ENCODE results near the gene ANKDD1A. TPM values are rescaled to one million over a fixed set of nuclear protein-coding genes. Genes with fewer than 3 reads are reported as not detected.

The ANKDD1A gene
- total RNA-seq, 1 experiment from 2014 or later, result 2.3 TPM

DNA sequence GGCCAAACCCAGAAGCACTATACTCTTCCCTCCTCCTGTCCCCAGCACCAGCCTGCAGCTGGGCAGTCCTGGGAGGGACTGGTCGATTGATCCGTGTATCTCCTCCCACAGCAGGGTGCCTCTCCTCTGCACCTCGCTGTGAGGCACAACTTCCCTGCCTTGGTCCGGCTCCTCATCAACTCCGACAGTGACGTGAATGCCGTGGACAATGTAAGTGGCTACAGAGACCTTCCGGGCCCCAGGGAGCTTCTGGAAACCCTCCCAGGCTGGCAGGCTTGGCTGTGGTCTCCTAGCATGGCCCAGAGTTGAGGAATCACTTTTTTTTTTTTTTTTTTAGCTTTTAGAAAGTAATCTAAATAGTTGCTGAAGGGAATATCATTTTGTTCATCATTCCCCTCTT, 30.7 kb downstream of the ANKDD1A start:
- intact Hi-C loops (cut with micrococcal nuclease; ENCODE audit: unreplicated experiment), result no loop called here
- TF ChIP-seq CTCF (conservative IDR thresholded peaks at IDR 0.05; ENCODE audit: low read depth, low read length) (no peak), EZH2 (IDR thresholded peaks at IDR 0.05; ENCODE audit: borderline replicate concordance, low read depth, low read length, poor library complexity, severe bottlenecking) (no peak)
- no peaks in the 10 kb centered on the region for H3K9me3 ChIP-seq (ENCODE audit: low read depth, low read length, poor library complexity, severe bottlenecking)
- no TSS peak for BruUV-seq (replicated peaks)
- ChIA-PET POLR2A (ENCODE audit: low non-redundant PET) (interaction anchor here (0.6 kb wide), 1 partner anchor 22 kb away, joined by 6 read pairs; no protein-coding TSS in a partner anchor), CTCF (no interaction called here)
- no peaks in the 10 kb centered on the region for H3K36me3 ChIP-seq (ENCODE audit: insufficient read depth, low read length, poor library complexity, severe bottlenecking)
- H3K4me1 ChIP-seq (ENCODE audit: insufficient read depth, low read length, poor library complexity, severe bottlenecking), result no peaks in the 10 kb centered on the region
- H3K27me3 ChIP-seq (replicated peaks; ENCODE audit: insufficient read depth, low read depth, low read length, poor library complexity), result no peaks in the 10 kb centered on the region
- H3K4me3 ChIP-seq (ENCODE audit: low read depth, low read length, poor library complexity, severe bottlenecking), result no peak overlapping the region
- DNase-seq (ENCODE audit: low spot score), result no peak
- no peak overlapping the region for H3K27ac ChIP-seq (ENCODE audit: low read depth, low read length, poor library complexity, severe bottlenecking)

GRCh38 chr15:64943512-64944225, 32.0 kb downstream of the ANKDD1A start:
- Histone ChIP-seq H3K9me3 (ENCODE audit: low read depth, low read length, poor library complexity, severe bottlenecking) (no peaks in the 10 kb centered on the region), H3K4me1 (ENCODE audit: insufficient read depth, low read length, poor library complexity, severe bottlenecking) (no peaks in the 10 kb centered on the region), H3K36me3 (ENCODE audit: insufficient read depth, low read length, poor library complexity, severe bottlenecking) (no peaks in the 10 kb centered on the region), H3K27ac (ENCODE audit: low read depth, low read length, poor library complexity, severe bottlenecking) (no peak overlapping the region), H3K4me3 (ENCODE audit: low read depth, low read length, poor library complexity, severe bottlenecking) (no peak overlapping the region), H3K27me3 (replicated peaks; ENCODE audit: insufficient read depth, low read depth, low read length, poor library complexity) (no peaks in the 10 kb centered on the region)
- intact Hi-C loops (cut with micrococcal nuclease; ENCODE audit: unreplicated experiment), result no loop called here
- ChIA-PET POLR2A (ENCODE audit: low non-redundant PET) (no interaction called here), CTCF (no interaction called here)
- no peak for DNase-seq (ENCODE audit: low spot score)
- TF ChIP-seq EZH2 (IDR thresholded peaks at IDR 0.05; ENCODE audit: borderline replicate concordance, low read depth, low read length, poor library complexity, severe bottlenecking), result no peak
- no peak for TF ChIP-seq CTCF (conservative IDR thresholded peaks at IDR 0.05; ENCODE audit: low read depth, low read length)
- BruUV-seq (replicated peaks), result no TSS peak

GRCh38 chr15:64944961-64945360, 33.3 kb downstream of the ANKDD1A start:
- no peaks in the 10 kb centered on the region for H3K36me3 ChIP-seq (ENCODE audit: insufficient read depth, low read length, poor library complexity, severe bottlenecking)
- no peak overlapping the region for H3K4me3 ChIP-seq (ENCODE audit: low read depth, low read length, poor library complexity, severe bottlenecking)
- intact Hi-C loops (cut with micrococcal nuclease; ENCODE audit: unreplicated experiment), result no loop called here
- BruUV-seq (replicated peaks), result no TSS peak
- no peaks in the 10 kb centered on the region for H3K4me1 ChIP-seq (ENCODE audit: insufficient read depth, low read length, poor library complexity, severe bottlenecking)
- H3K27ac ChIP-seq (ENCODE audit: low read depth, low read length, poor library complexity, severe bottlenecking), result no peak overlapping the region
- H3K9me3 ChIP-seq (ENCODE audit: low read depth, low read length, poor library complexity, severe bottlenecking), result no peaks in the 10 kb centered on the region
- CTCF ChIA-PET, result no interaction called here
- DNase-seq (ENCODE audit: low spot score), result no peak
- POLR2A ChIA-PET (ENCODE audit: low non-redundant PET), result no interaction called here
- no peaks in the 10 kb centered on the region for H3K27me3 ChIP-seq (replicated peaks; ENCODE audit: insufficient read depth, low read depth, low read length, poor library complexity)
- TF ChIP-seq CTCF (conservative IDR thresholded peaks at IDR 0.05; ENCODE audit: low read depth, low read length) (no peak), EZH2 (IDR thresholded peaks at IDR 0.05; ENCODE audit: borderline replicate concordance, low read depth, low read length, poor library complexity, severe bottlenecking) (no peak)
